D341Med (cell line): Measurements from ENCODE around the gene FOXK2.

Source experiments
- DNase-seq: peaks from one replicate; pipeline ENCODE4 v3.0.0; 2012; ENCODE audit warnings: low spot score

The FOXK2 gene

GRCh38 chr17:82639628-82640027, 120.1 kb downstream of the FOXK2 start:
- no peak for DNase-seq

DNA sequence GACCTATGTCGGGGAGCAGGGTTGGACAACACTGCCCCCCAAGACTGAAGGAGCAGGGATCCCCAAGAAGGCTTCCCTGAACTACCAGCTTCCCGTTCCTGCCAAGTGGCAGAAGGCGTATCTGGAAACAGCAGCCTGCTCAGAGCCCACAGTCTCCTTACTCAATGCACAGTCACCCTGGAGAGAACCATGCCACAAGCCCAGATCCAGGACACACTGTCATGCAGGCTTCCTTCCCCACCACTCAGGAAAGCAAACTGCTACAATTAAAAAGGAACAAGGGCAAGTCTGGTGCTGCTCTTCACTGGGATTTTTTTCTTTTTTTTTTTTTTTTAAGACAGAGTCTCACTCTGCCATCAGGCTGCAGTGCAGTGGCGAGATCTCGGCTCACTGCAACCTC, 120.5 kb downstream of the FOXK2 start:
- no peak for DNase-seq

GRCh38 chr17:82642022-82642421, 122.5 kb downstream of the FOXK2 start:
- no peak for DNase-seq

DNA sequence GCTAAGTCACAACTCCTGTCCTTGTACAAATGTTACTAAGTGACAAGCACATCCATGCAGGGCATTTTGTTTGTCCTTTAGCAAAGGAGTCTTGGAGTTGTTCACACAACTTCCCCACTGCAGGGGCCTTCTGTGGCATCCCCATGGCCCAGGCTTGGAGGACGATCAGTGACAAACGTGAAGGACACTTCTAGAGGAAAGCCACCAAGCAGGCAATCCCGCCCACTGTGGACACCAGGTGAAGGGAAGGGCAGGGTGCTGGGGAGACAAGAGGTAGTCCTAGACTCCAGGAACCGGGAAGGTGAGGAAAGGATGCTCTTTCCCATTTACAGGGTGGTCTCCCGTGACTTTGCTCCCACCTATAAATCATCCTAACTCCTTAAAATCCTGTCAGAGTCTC, 124.6 kb downstream of the FOXK2 start:
- no peak for DNase-seq

DNA sequence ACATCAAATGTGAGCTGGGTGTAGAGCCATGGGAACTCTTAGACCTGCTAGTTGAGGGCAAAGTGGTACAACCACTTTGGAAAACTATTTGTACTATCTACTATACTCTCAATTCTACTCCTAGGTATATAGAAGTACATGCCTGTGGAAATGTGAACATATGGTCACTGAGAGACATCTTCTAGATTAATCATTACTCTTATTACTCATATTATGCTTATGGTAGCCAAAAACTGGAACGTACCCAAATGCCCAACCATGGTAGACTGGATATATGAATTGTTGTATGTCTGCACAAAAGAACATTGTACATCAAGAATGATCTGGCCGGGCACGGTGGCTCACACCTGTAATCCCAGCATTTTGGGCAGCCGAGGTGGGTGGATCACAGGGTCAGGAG, 126.0 kb downstream of the FOXK2 start:
- no peak for DNase-seq

DNA sequence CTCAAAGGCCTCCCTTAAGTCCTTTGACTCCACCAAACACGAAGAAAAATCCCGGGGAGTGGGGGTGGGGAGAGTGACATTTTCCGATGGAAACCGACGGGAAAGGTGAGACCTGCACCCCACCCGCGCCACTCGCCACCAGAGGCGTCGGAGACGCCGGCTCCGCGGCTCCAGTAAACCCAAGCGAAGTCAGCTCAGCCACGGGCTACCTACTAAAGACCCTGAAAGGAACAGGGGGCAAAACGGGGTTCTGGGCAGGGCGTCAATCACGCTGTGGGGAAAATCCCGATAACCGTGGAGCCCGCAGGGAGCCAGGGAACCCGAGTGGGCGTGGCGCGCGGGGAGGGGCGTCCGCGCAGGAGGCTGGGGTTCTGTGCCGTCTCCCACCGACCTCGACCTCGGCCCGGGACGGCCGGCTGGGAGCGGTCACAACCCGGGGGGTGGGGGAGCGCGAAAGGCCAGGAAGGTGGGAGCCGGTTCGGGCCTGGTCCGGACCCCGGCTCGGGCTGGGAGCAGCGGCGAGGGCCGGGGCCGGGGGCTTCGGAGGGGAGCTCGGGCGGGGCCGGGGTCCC, 128.1 kb downstream of the FOXK2 start:
- peak; percentile 77 for DNase-seq

DNA sequence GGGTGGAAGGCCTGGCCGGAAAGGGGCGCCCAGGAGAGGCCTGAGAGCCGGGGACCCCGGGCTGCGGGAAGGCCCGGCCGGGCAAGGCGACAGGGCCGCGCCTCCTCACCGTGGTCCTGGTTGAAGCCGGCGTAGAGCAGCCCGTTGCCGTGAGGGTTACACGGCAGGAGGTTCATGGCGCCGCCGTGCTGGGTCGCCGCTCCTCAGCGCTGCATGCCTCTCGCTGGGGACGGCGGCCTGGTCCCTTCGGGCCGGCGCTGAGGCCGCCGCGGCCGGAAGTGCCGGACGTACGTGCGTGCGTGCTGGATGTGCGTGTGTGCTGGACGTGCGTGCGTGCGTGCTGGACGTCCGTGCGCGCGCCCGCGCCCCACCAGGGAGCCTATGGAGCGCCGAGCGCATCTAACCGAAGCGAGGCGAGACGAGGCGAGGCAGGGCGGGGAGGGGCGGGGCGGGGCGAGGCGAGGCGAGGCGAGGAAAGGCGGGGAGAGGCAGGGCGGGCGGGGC, 128.7 kb downstream of the FOXK2 start, which contains the start of gene WDR45B:
WDR45B (minus strand) TSS at position 280 of the 504 bp plus-strand sequence; CDS start at position 176, 104 bp downstream.
- peak; percentile 100 for DNase-seq

DNA sequence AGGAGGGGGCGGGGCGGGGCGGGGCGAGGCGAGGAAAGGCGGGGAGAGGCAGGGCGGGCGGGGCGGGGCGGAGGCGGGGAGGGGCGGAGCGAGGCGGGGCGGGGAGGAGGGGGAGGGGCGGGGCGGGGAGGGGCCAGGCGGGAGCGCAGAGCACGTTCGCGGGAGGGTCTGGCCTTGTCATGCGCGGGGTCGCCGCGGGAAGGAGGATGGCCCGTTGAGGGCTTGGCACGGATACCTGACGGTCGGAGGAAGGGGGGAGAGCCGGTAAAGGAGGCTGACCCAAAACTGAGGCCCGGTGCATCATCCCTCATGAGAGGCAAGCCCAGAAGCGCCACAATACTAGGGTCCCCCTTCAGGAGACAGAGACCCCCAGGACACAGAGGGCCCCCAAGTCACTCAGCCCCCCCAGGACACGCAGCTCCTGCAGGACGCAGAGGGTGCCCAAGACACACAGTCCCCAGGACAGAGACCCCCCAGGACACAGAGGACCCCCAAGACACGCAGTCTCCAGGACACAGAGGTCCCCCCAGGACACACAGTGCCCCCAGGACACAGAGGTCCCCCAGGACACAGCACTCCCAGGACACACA, 129.3 kb downstream of the FOXK2 start:
- peak; percentile 94 for DNase-seq

DNA sequence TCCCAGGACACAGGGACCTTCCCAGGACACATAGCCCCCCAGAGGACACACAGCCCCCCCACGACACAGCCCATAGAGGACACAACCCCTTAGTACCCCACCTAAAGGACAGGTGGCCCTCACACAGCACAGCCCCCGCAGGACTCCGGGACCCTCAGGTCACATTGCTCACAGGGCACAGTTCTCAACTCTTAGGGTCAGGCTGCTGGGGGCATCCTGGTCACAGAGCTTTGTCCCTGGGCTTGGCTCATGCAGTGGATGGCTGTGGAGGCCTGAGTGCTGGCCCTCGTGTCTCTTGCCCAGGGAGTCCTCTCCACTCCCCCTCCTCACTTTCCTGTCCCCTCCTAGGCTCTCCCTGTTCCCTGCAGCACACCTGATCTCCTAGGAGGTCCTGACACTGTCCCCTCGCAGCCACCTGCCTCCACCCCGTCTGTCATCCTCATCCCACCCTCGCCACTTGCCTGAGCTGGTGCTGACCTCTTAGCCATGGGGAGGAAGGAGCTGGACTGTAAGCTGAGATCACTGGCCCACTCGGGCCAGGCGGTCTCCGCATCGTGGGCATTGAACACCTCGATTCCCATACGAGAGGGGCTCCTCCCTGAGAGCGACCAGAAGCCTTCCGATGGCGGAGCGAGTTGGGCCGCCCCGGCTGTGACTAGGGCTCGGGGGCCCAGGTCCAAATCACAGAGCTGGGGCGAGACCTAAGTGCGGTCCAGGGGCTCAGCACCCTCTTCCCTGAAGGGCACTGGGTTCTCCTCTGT, 130.1 kb downstream of the FOXK2 start:
- DNase-seq: no peak

DNA sequence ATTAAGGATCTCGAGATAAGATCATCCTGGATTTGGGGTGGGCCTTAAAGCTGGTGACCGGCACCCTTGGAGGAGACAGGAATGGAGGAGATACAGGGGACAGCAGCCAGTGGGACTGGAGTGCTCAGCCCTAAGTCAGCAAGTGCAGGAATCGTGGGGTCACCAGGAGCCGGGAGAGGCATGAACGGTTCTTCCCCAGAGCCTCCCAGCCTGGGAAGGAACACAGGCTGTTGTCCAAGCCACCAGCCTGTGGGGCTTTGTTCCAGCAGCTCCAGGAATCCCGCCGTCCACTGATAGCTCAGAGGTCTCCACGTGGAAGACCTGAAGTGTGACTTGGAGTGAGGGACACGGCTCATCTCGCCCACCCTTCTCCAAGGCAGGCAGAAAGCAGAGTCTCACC, 131.2 kb downstream of the FOXK2 start:
- no peak for DNase-seq

DNA sequence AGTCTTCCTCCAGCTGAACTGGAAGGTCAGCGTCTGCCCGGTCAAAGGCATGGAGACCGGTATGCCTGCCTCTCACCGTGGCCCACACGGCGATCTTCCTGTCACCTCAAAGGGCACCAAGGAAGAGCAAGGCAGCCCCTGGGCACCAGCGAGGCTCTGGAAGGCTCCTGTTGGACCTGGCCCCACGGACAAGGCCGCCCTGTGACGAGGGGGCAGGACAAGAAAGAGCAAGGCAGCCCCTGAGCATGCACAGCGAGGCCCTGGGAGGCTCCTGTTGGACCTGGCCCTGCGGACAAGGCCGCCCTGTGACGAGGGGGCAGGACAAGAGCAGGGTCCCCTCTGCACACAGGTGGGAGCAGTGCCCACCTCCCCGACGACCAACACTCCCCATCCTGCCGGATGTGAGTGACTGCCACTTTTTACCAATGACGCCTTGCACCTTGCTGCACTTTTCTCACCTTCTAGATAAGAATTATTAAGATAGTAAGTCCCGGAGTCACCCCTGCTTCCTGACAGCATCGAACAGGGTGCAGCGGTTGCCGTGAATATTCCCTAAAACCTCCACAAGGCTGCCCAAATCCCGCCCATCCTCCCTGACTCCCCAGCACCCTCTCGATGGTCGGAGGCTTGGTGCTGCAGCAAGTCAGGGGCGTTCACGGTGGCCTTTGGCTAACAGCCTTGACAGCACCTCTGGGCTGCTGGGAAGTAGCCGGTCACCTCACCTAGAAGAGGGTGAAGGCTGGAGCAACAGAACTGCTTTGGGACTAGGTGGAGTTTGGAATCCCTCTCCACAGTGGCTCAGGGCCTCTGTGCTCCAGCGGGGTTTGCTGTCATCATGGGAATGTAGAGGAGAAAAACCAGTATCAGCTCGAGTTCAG, 134.4 kb downstream of the FOXK2 start:
- no peak for DNase-seq
